HepG2 (cell line): ENCODE data around the gene TRIM10. TPM values are rescaled to one million over a fixed set of nuclear protein-coding genes. Genes with fewer than 3 reads are reported as not detected.

Experiments used
- CBFB ChIP-seq: sonication (generic); formaldehyde crosslinking; IDR thresholded peaks from 2 replicates; pipeline ENCODE4 v1.4.0; 2020; ENCODE audit warnings: missing genetic modification reagents
- GLI4 ChIP-seq: sonication (generic); formaldehyde crosslinking; IDR thresholded peaks from 2 replicates; pipeline ENCODE4 v1.5.1; 2020; ENCODE audit warnings: missing genetic modification reagents, mild to moderate bottlenecking, moderate library complexity, borderline replicate concordance
- GPBP1L1 ChIP-seq: sonication (generic); formaldehyde crosslinking; IDR thresholded peaks from 2 replicates; pipeline ENCODE4 v1.5.0; 2020; ENCODE audit warnings: mild to moderate bottlenecking, missing genetic modification reagents
- HNRNPK ChIP-seq: fragments of 200-400 bp; formaldehyde crosslinking; IDR thresholded peaks from 2 replicates; pipeline ENCODE4 v1.6.1; 2018; ENCODE audit warnings: low read length, low read depth, moderate library complexity, mild to moderate bottlenecking; ENCODE audit not compliant: poor library complexity, severe bottlenecking
- MYC ChIP-seq: sonication (generic); formaldehyde crosslinking; IDR thresholded peaks from 2 replicates; pipeline ENCODE4 v1.9.0; 2021; ENCODE audit warnings: missing genetic modification reagents, borderline replicate concordance
- SMAD1 ChIP-seq: sonication (generic); formaldehyde crosslinking; IDR thresholded peaks from 2 replicates; pipeline ENCODE4 v1.4.0; 2020; ENCODE audit warnings: missing genetic modification reagents, low read depth, mild to moderate bottlenecking, borderline replicate concordance
- ZBTB20 ChIP-seq: sonication (generic); formaldehyde crosslinking; IDR thresholded peaks from 2 replicates; pipeline ENCODE4 v1.8.1; 2023; ENCODE audit warnings: missing genetic modification reagents, low read depth, mild to moderate bottlenecking, borderline replicate concordance
- ZHX2 ChIP-seq, 2 experiments: sonication (generic) in 1 of 2; formaldehyde crosslinking in 1 of 2; IDR thresholded peaks; 2 replicates each; pipeline versions ENCODE4 v1.6.1 to v1.9.0; 2014 to 2022; ENCODE audit warnings: antibody characterized with exemption in 1 of 2, borderline replicate concordance in 1 of 2, inconsistent platforms in 1 of 2, low read depth in 1 of 2, missing genetic modification reagents in 1 of 2
- ZNF546 ChIP-seq: sonication (generic); formaldehyde crosslinking; conservative IDR thresholded peaks from 2 replicates; pipeline ENCODE4 v1.8.1; 2023; ENCODE audit warnings: mild to moderate bottlenecking, missing genetic modification reagents
- polyA plus RNA-seq, 8 experiments: library from polyadenylated mRNA; depleted of rRNA in 3 of 8; stranded (reverse) in 7 of 8; unstranded in 1 of 8; fragments of >200 nt; fragmentation: Illumina TruSeq in 4 of 8; extraction: Trizol in 4 of 8; gene quantifications; 2 replicates each; pipeline versions ENCODE4 v1.2.1 to v1.2.3, GENCODE V29; 2011 to 2016; ENCODE audit warnings: low read depth in 4 of 8, missing spikeins in 1 of 8, mixed read lengths in 1 of 8; ENCODE audit not compliant: insufficient read depth in 1 of 8
- total RNA-seq, 5 experiments: library from RNA; depleted of rRNA; stranded (reverse); fragments of >200 nt; fragmentation: Illumina TruSeq; extraction: Trizol; gene quantifications; 2 replicates each; pipeline ENCODE4 v1.2.3, GENCODE V29; 2016; ENCODE audit warnings: low read depth in 1 of 5
- TF ChIP-seq, protein P1 (sequence below), 2 experiments: fragments of 450-650 bp in 1 of 2; sonication (generic) in 1 of 2; formaldehyde crosslinking in 1 of 2; IDR thresholded peaks; 2 replicates each; pipeline versions ENCODE4 v1.6.1 to v1.8.0; 2016 to 2022; ENCODE audit warnings: antibody characterized with exemption in 1 of 2, mild to moderate bottlenecking in 1 of 2, missing genetic modification reagents in 1 of 2

The TRIM10 gene
- total and polyA plus RNA-seq, 2 of the 13 experiments (the other 11 are each of a cell fraction or from before 2014, with no cell fraction given): 4.1 to 6.8 TPM

GRCh38 chr6:30102414-30102969 is 58.5 kb downstream of the TRIM10 start (continued):
- TF ChIP-seq ZHX2 (IDR thresholded peaks at IDR 0.05; ENCODE audit: low read depth) (no peak), ZHX2 (CRISPR knock-in tag; IDR thresholded peaks at IDR 0.05; ENCODE audit: borderline replicate concordance) (no peak), SMAD1 (CRISPR knock-in tag) (no peak), MYC (CRISPR knock-in tag) (no peak), HNRNPK (no peak), CBFB (no peak), ZNF546 (peak; percentile 44; the same call in 1 of the 2 replicates), ZBTB20 (CRISPR knock-in tag) (no peak), GLI4 (CRISPR knock-in tag) (no peak), GPBP1L1 (CRISPR knock-in tag) (no peak)
- TF ChIP-seq, protein P1, sequence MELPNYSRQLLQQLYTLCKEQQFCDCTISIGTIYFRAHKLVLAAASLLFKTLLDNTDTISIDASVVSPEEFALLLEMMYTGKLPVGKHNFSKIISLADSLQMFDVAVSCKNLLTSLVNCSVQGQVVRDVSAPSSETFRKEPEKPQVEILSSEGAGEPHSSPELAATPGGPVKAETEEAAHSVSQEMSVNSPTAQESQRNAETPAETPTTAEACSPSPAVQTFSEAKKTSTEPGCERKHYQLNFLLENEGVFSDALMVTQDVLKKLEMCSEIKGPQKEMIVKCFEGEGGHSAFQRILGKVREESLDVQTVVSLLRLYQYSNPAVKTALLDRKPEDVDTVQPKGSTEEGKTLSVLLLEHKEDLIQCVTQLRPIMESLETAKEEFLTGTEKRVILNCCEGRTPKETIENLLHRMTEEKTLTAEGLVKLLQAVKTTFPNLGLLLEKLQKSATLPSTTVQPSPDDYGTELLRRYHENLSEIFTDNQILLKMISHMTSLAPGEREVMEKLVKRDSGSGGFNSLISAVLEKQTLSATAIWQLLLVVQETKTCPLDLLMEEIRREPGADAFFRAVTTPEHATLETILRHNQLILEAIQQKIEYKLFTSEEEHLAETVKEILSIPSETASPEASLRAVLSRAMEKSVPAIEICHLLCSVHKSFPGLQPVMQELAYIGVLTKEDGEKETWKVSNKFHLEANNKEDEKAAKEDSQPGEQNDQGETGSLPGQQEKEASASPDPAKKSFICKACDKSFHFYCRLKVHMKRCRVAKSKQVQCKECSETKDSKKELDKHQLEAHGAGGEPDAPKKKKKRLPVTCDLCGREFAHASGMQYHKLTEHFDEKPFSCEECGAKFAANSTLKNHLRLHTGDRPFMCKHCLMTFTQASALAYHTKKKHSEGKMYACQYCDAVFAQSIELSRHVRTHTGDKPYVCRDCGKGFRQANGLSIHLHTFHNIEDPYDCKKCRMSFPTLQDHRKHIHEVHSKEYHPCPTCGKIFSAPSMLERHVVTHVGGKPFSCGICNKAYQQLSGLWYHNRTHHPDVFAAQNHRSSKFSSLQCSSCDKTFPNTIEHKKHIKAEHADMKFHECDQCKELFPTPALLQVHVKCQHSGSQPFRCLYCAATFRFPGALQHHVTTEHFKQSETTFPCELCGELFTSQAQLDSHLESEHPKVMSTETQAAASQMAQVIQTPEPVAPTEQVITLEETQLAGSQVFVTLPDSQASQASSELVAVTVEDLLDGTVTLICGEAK (IDR thresholded peaks at IDR 0.05): no peak
- TF ChIP-seq, protein P1 (CRISPR knock-in tag; IDR thresholded peaks at IDR 0.05): no peak
